WTC11 (cell line): Measurements from ENCODE around the gene POLR1C. TPM values are rescaled to one million over a fixed set of nuclear protein-coding genes. Genes with fewer than 3 reads are reported as not detected.

ENCODE experiments used
- ATAC-seq: fragments of 200-7000 bp; cut with Tn5 transposase; 2 replicates; pipeline ENCODE4 v1.10.0; 2021; ENCODE audit warnings: mild to moderate bottlenecking, moderate library complexity
- Bru-seq: library from RNA; stranded (reverse); fragments of 400-500 nt; gene quantifications from one replicate; lab custom pipeline; 2021; lab: Mats Ljungman, UMichigan
- CTCF ChIA-PET: fragments of 300-600 bp; sonication (Branson Sonifier 250); formaldehyde crosslinking; loops from one replicate; lab custom pipeline; 2021; ENCODE audit warnings: antibody characterized with exemption; lab: Charles Lee
- POLR2A ChIA-PET: fragments of 350-600 bp; sonication (Branson Sonifier 250); formaldehyde crosslinking; loops from one replicate; lab custom pipeline; 2021; ENCODE audit warnings: antibody characterized with exemption; lab: Charles Lee
- DNase-seq: peaks from one replicate; pipeline ENCODE4 v3.0.0; 2021; ENCODE audit warnings: low spot score
- H3K27ac Mint-ChIP-seq: 2 replicates; pipeline ENCODE4 v1.8.0; 2021; ENCODE audit warnings: mixed read lengths
- H3K27me3 Mint-ChIP-seq: 2 replicates; pipeline ENCODE4 v1.8.0; 2021; ENCODE audit warnings: low read depth, mild to moderate bottlenecking, moderate library complexity, mixed read lengths
- H3K36me3 Mint-ChIP-seq: 2 replicates; pipeline ENCODE4 v1.8.0; 2021; ENCODE audit warnings: mixed read lengths
- H3K4me1 Mint-ChIP-seq: 2 replicates; pipeline ENCODE4 v1.8.0; 2022; ENCODE audit warnings: mixed read lengths
- H3K4me3 Mint-ChIP-seq: 2 replicates; pipeline ENCODE4 v1.8.0; 2021; ENCODE audit warnings: mild to moderate bottlenecking, moderate library complexity, mixed read lengths
- H3K9me3 Mint-ChIP-seq: 2 replicates; pipeline ENCODE4 v1.8.0; 2021; ENCODE audit warnings: mixed read lengths
- ELF4 ChIP-seq: sonication (generic); formaldehyde crosslinking; IDR thresholded peaks from 2 replicates; pipeline ENCODE4 v1.8.1; 2022; ENCODE audit warnings: low read depth, mild to moderate bottlenecking, moderate library complexity, missing genetic modification reagents
- FOXK1 ChIP-seq: sonication (generic); formaldehyde crosslinking; IDR thresholded peaks from 2 replicates; pipeline ENCODE4 v1.8.0; 2022; ENCODE audit warnings: mild to moderate bottlenecking, moderate library complexity, missing genetic modification reagents
- GABPB1 ChIP-seq: sonication (generic); formaldehyde crosslinking; IDR thresholded peaks from 2 replicates; pipeline ENCODE4 v1.8.1; 2023; ENCODE audit warnings: mild to moderate bottlenecking, missing genetic modification reagents
- SMAD3 ChIP-seq: sonication (generic); formaldehyde crosslinking; IDR thresholded peaks from 2 replicates; pipeline ENCODE4 v1.8.0; 2022; ENCODE audit warnings: missing genetic modification reagents, mild to moderate bottlenecking, borderline replicate concordance
- long read RNA-seq, 3 experiments: library from RNA in 1 of 3; library from capped mRNA in 1 of 3; library from polyadenylated mRNA in 1 of 3; unstranded in 2 of 3; stranded (forward) in 1 of 3; transcript quantifications; one replicate each; pipeline ENCODE4 v2.0.0, GENCODE V29; 2021
- total RNA-seq: library from RNA; stranded (reverse); gene quantifications from 3 replicates; pipeline ENCODE4 v1.2.3, GENCODE V29; 2021
- TF ChIP-seq, protein P1 (sequence below): sonication (generic); formaldehyde crosslinking; IDR thresholded peaks from 2 replicates; pipeline ENCODE4 v1.8.0; 2023; ENCODE audit warnings: missing genetic modification reagents, mild to moderate bottlenecking, borderline replicate concordance
- TF ChIP-seq, protein P2 (sequence below): sonication (generic); formaldehyde crosslinking; IDR thresholded peaks from 2 replicates; pipeline ENCODE4 v1.8.0; 2022; ENCODE audit warnings: mild to moderate bottlenecking, missing genetic modification reagents
- TF ChIP-seq, protein P3 (sequence below): fragments of 250-450 bp; sonication (Bioruptor Pico); IDR thresholded peaks from 2 replicates; pipeline ENCODE4 v1.9.0; 2021; ENCODE audit warnings: mild to moderate bottlenecking
- TF ChIP-seq, protein P4 (sequence below): sonication (generic); formaldehyde crosslinking; IDR thresholded peaks from 2 replicates; pipeline ENCODE4 v1.8.1; 2023; ENCODE audit warnings: mild to moderate bottlenecking, moderate library complexity, missing genetic modification reagents
- TF ChIP-seq, protein P5 (sequence below): sonication (generic); formaldehyde crosslinking; conservative IDR thresholded peaks from 2 replicates; pipeline ENCODE4 v1.8.1; 2022; ENCODE audit warnings: mild to moderate bottlenecking, missing genetic modification reagents
- TF ChIP-seq, protein P6 (sequence below): sonication (generic); formaldehyde crosslinking; IDR thresholded peaks from 2 replicates; pipeline ENCODE4 v1.8.0; 2022; ENCODE audit warnings: mild to moderate bottlenecking, missing genetic modification reagents
- TF ChIP-seq, protein P7 (sequence below): sonication (generic); formaldehyde crosslinking; IDR thresholded peaks from 2 replicates; pipeline ENCODE4 v1.8.0; 2022; ENCODE audit warnings: mild to moderate bottlenecking, missing genetic modification reagents
- TF ChIP-seq, protein P8 (sequence below): sonication (generic); formaldehyde crosslinking; IDR thresholded peaks from 2 replicates; pipeline ENCODE4 v1.8.0; 2022; ENCODE audit warnings: missing genetic modification reagents
- TF ChIP-seq, protein P9 (sequence below): sonication (generic); formaldehyde crosslinking; IDR thresholded peaks from 2 replicates; pipeline ENCODE4 v1.8.1; 2022; ENCODE audit warnings: missing genetic modification reagents, borderline replicate concordance

POLR1C gene, protein sequence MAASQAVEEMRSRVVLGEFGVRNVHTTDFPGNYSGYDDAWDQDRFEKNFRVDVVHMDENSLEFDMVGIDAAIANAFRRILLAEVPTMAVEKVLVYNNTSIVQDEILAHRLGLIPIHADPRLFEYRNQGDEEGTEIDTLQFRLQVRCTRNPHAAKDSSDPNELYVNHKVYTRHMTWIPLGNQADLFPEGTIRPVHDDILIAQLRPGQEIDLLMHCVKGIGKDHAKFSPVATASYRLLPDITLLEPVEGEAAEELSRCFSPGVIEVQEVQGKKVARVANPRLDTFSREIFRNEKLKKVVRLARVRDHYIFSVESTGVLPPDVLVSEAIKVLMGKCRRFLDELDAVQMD
- total RNA-seq, result 32.8 to 46.6 TPM (median 34.2 TPM) in 3 replicates
- percentile 56 among the genes with signal in this experiment for Bru-seq, nascent RNA
- long read RNA-seq, experiment 1, transcript POLR1C-203 (9 exons, 1,355 nt), result major isoform, 55 of 73 reads
- long read RNA-seq, experiment 1, partial matches to known transcripts, result 2 of 73 reads
- long read RNA-seq, experiment 1, other reads (novel, unspliced or antisense), result 12 of 73 reads
- long read RNA-seq, experiment 2, transcript POLR1C-203 (9 exons, 1,355 nt), result major isoform, 31 of 47 reads
- long read RNA-seq, experiment 2, partial matches to known transcripts, result 8 of 47 reads
- long read RNA-seq, experiment 2, other reads (novel, unspliced or antisense), result 7 of 47 reads
- long read RNA-seq, experiment 3, transcript POLR1C-214 (9 exons, 1,334 nt), result minor isoform, 10 of 407 reads
- long read RNA-seq, experiment 3, transcript POLR1C-203 (9 exons, 1,355 nt), result major isoform, 332 of 407 reads
- long read RNA-seq, experiment 3, partial matches to known transcripts, result 5 of 407 reads
- long read RNA-seq, experiment 3, other reads (novel, unspliced or antisense), result 54 of 407 reads

DNA sequence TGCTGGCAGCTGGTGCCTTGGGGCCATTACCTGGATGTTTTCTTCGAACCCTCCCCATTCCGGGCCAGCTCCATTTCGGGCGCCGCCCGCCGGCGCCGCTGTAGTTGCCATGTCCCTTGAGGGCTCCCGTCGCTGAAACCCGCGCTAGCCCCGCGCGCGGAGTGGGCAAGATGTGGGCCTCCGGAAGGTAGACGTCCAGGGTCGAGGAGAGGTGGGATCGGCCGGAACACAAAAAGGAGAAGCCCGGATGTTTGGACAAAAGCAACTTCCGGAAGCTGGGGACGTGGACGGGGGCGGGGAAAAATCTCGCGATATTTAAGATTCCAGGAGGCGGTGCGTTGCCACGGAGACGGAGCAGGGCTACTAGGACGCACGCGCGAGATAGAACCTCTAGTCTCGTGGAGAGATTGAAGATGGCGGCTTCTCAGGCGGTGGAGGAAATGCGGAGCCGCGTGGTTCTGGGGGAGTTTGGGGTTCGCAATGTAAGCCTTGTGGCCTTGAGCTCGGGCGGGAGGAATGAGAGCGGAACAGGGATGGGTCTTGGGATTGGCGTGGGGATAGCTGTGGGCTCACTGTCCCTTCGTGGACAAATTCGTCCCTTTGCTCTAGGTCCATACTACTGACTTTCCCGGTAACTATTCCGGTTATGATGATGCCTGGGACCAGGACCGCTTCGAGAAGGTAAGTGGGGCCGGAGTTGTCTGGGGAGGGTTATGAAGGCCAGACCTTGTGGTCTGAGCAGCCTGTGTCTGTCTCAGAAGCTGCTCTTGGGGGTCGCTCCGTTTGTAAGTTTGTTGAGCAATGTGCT is at the start of gene POLR1C, which contains the start of gene YIPF3:
TSS of gene POLR1C (plus strand) at position 393 of the 808 bp plus-strand sequence. CDS start at position 414, 21 bp downstream.
TSS of gene YIPF3 (minus strand) at position 230 of the 808 bp plus-strand sequence. CDS start at position 111, 119 bp downstream.
- peaks cover 41% of the 10 kb centered on the region for H3K36me3 Mint-ChIP-seq
- no peaks in the 10 kb centered on the region for H3K27me3 Mint-ChIP-seq
- H3K27ac Mint-ChIP-seq, result no peak within 1 kb of the TSS; the same call in 1 of the 2 replicates
- ATAC-seq, result peak; percentile 91
- H3K4me1 Mint-ChIP-seq, result peaks cover 21% of the 10 kb centered on the region
- ChIA-PET POLR2A (interaction anchor here (0.6 to 1.1 kb wide), 2 partner anchors 15 to 61 kb away, joined by 3 read pairs; no protein-coding TSS in a partner anchor), CTCF (interaction anchor here (0.6 to 1.7 kb wide), 5 partner anchors 9 to 92 kb away, joined by 3 to 9 read pairs (median 3); no protein-coding TSS in a partner anchor)
- H3K9me3 Mint-ChIP-seq, result no peaks in the 10 kb centered on the region
- H3K4me3 Mint-ChIP-seq, result no peak within 1 kb of the TSS
- DNase-seq, result peak; percentile 95
- TF ChIP-seq, protein P1, sequence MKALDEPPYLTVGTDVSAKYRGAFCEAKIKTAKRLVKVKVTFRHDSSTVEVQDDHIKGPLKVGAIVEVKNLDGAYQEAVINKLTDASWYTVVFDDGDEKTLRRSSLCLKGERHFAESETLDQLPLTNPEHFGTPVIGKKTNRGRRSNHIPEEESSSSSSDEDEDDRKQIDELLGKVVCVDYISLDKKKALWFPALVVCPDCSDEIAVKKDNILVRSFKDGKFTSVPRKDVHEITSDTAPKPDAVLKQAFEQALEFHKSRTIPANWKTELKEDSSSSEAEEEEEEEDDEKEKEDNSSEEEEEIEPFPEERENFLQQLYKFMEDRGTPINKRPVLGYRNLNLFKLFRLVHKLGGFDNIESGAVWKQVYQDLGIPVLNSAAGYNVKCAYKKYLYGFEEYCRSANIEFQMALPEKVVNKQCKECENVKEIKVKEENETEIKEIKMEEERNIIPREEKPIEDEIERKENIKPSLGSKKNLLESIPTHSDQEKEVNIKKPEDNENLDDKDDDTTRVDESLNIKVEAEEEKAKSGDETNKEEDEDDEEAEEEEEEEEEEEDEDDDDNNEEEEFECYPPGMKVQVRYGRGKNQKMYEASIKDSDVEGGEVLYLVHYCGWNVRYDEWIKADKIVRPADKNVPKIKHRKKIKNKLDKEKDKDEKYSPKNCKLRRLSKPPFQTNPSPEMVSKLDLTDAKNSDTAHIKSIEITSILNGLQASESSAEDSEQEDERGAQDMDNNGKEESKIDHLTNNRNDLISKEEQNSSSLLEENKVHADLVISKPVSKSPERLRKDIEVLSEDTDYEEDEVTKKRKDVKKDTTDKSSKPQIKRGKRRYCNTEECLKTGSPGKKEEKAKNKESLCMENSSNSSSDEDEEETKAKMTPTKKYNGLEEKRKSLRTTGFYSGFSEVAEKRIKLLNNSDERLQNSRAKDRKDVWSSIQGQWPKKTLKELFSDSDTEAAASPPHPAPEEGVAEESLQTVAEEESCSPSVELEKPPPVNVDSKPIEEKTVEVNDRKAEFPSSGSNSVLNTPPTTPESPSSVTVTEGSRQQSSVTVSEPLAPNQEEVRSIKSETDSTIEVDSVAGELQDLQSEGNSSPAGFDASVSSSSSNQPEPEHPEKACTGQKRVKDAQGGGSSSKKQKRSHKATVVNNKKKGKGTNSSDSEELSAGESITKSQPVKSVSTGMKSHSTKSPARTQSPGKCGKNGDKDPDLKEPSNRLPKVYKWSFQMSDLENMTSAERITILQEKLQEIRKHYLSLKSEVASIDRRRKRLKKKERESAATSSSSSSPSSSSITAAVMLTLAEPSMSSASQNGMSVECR (CRISPR knock-in tag), result peak; percentile 67; the same call in 1 of the 2 replicates
- TF ChIP-seq, protein P2, sequence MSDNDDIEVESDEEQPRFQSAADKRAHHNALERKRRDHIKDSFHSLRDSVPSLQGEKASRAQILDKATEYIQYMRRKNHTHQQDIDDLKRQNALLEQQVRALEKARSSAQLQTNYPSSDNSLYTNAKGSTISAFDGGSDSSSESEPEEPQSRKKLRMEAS, result peak; percentile 80
- TF ChIP-seq SMAD3 (peak; percentile 26; the same call in 1 of the 2 replicates), GABPB1 (CRISPR knock-in tag) (peak; percentile 57), ELF4 (CRISPR knock-in tag) (0 out of 2 replicates have a peak, but pooled peaks have one; percentile 60), FOXK1 (peak; percentile 86)
- TF ChIP-seq, protein P3, sequence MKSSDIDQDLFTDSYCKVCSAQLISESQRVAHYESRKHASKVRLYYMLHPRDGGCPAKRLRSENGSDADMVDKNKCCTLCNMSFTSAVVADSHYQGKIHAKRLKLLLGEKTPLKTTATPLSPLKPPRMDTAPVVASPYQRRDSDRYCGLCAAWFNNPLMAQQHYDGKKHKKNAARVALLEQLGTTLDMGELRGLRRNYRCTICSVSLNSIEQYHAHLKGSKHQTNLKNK (CRISPR knock-in tag), result no peak
- TF ChIP-seq, protein P4, sequence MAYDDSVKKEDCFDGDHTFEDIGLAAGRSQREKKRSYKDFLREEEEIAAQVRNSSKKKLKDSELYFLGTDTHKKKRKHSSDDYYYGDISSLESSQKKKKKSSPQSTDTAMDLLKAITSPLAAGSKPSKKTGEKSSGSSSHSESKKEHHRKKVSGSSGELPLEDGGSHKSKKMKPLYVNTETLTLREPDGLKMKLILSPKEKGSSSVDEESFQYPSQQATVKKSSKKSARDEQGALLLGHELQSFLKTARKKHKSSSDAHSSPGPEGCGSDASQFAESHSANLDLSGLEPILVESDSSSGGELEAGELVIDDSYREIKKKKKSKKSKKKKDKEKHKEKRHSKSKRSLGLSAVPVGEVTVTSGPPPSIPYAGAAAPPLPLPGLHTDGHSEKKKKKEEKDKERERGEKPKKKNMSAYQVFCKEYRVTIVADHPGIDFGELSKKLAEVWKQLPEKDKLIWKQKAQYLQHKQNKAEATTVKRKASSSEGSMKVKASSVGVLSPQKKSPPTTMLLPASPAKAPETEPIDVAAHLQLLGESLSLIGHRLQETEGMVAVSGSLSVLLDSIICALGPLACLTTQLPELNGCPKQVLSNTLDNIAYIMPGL (CRISPR knock-in tag), result peak; percentile 42; the same call in 1 of the 2 replicates
- TF ChIP-seq, protein P5, sequence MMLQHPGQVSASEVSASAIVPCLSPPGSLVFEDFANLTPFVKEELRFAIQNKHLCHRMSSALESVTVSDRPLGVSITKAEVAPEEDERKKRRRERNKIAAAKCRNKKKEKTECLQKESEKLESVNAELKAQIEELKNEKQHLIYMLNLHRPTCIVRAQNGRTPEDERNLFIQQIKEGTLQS (CRISPR knock-in tag), result no peak
- TF ChIP-seq, protein P6, sequence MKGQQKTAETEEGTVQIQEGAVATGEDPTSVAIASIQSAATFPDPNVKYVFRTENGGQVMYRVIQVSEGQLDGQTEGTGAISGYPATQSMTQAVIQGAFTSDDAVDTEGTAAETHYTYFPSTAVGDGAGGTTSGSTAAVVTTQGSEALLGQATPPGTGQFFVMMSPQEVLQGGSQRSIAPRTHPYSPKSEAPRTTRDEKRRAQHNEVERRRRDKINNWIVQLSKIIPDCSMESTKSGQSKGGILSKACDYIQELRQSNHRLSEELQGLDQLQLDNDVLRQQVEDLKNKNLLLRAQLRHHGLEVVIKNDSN (CRISPR knock-in tag), result peak; percentile 23; the same call in 1 of the 2 replicates
- TF ChIP-seq, protein P7, sequence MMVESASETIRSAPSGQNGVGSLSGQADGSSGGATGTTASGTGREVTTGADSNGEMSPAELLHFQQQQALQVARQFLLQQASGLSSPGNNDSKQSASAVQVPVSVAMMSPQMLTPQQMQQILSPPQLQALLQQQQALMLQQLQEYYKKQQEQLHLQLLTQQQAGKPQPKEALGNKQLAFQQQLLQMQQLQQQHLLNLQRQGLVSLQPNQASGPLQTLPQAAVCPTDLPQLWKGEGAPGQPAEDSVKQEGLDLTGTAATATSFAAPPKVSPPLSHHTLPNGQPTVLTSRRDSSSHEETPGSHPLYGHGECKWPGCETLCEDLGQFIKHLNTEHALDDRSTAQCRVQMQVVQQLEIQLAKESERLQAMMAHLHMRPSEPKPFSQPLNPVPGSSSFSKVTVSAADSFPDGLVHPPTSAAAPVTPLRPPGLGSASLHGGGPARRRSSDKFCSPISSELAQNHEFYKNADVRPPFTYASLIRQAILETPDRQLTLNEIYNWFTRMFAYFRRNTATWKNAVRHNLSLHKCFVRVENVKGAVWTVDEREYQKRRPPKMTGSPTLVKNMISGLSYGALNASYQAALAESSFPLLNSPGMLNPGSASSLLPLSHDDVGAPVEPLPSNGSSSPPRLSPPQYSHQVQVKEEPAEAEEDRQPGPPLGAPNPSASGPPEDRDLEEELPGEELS (CRISPR knock-in tag), result no peak
- TF ChIP-seq, protein P8, sequence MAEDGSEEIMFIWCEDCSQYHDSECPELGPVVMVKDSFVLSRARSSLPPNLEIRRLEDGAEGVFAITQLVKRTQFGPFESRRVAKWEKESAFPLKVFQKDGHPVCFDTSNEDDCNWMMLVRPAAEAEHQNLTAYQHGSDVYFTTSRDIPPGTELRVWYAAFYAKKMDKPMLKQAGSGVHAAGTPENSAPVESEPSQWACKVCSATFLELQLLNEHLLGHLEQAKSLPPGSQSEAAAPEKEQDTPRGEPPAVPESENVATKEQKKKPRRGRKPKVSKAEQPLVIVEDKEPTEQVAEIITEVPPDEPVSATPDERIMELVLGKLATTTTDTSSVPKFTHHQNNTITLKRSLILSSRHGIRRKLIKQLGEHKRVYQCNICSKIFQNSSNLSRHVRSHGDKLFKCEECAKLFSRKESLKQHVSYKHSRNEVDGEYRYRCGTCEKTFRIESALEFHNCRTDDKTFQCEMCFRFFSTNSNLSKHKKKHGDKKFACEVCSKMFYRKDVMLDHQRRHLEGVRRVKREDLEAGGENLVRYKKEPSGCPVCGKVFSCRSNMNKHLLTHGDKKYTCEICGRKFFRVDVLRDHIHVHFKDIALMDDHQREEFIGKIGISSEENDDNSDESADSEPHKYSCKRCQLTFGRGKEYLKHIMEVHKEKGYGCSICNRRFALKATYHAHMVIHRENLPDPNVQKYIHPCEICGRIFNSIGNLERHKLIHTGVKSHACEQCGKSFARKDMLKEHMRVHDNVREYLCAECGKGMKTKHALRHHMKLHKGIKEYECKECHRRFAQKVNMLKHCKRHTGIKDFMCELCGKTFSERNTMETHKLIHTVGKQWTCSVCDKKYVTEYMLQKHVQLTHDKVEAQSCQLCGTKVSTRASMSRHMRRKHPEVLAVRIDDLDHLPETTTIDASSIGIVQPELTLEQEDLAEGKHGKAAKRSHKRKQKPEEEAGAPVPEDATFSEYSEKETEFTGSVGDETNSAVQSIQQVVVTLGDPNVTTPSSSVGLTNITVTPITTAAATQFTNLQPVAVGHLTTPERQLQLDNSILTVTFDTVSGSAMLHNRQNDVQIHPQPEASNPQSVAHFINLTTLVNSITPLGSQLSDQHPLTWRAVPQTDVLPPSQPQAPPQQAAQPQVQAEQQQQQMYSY, result no peak
- TF ChIP-seq, protein P9, sequence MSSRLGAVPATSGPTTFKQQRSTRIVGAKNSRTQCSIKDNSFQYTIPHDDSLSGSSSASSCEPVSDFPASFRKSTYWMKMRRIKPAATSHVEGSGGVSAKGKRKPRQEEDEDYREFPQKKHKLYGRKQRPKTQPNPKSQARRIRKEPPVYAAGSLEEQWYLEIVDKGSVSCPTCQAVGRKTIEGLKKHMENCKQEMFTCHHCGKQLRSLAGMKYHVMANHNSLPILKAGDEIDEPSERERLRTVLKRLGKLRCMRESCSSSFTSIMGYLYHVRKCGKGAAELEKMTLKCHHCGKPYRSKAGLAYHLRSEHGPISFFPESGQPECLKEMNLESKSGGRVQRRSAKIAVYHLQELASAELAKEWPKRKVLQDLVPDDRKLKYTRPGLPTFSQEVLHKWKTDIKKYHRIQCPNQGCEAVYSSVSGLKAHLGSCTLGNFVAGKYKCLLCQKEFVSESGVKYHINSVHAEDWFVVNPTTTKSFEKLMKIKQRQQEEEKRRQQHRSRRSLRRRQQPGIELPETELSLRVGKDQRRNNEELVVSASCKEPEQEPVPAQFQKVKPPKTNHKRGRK (CRISPR knock-in tag), result no peak
